Endothelial cell (in vitro differentiated cells): ENCODE measurements around the gene COTL1. TPM values are rescaled to one million over a fixed set of nuclear protein-coding genes. Genes with fewer than 3 reads are reported as not detected.

ENCODE experiments used
- DNase-seq: peaks from one replicate; pipeline ENCODE4 v3.0.0; 2021; ENCODE audit warnings: low spot score
- H3K27ac Mint-ChIP-seq: one replicate; pipeline ENCODE4 v1.8.0; 2021; ENCODE audit warnings: mixed read lengths, inconsistent platforms; ENCODE audit not compliant: unreplicated experiment
- H3K27me3 Mint-ChIP-seq: one replicate; pipeline ENCODE4 v1.8.0; 2021; ENCODE audit warnings: mild to moderate bottlenecking, moderate library complexity, mixed read lengths, inconsistent platforms; ENCODE audit not compliant: unreplicated experiment
- H3K36me3 Mint-ChIP-seq: one replicate; pipeline ENCODE4 v1.8.0; 2021; ENCODE audit warnings: mild to moderate bottlenecking, low read depth, mixed read lengths, inconsistent platforms; ENCODE audit not compliant: unreplicated experiment
- H3K4me1 Mint-ChIP-seq: one replicate; pipeline ENCODE4 v1.8.0; 2021; ENCODE audit warnings: mild to moderate bottlenecking, mixed read lengths, inconsistent platforms; ENCODE audit not compliant: unreplicated experiment
- H3K4me3 Mint-ChIP-seq: one replicate; pipeline ENCODE4 v1.8.0; 2021; ENCODE audit warnings: mild to moderate bottlenecking, mixed read lengths, inconsistent platforms; ENCODE audit not compliant: unreplicated experiment
- H3K9me3 Mint-ChIP-seq: one replicate; pipeline ENCODE4 v1.8.0; 2021; ENCODE audit warnings: mixed read lengths, inconsistent platforms; ENCODE audit not compliant: unreplicated experiment
- CTCF ChIP-seq: fragments of 200-600 bp; sonication (generic); IDR thresholded peaks from one replicate; pipeline ENCODE4 v1.5.0; 2021; ENCODE audit warnings: antibody characterized with exemption; ENCODE audit not compliant: unreplicated experiment
- total RNA-seq: library from RNA; stranded (reverse); fragmentation: NEBNext Ultra II Directional; extraction: Animal tissue kit (Norgen Biotek cat#: 25700); gene quantifications from one replicate; pipeline ENCODE4 v1.2.1, GENCODE V29; 2021; ENCODE audit not compliant: unreplicated experiment

COTL1 gene
- total RNA-seq, 1 donor from 2014 or later: 87.3 TPM

GRCh38 chr16:84545114-84545737 is 72.7 kb downstream of the COTL1 start:
- Mint-ChIP-seq H3K27ac (no peak overlapping the region), H3K36me3 (no peaks in the 10 kb centered on the region), H3K4me1 (peaks cover 20% of the 10 kb centered on the region), H3K9me3 (no peaks in the 10 kb centered on the region), H3K27me3 (peaks cover 6% of the 10 kb centered on the region), H3K4me3 (no peak overlapping the region)
- TF ChIP-seq CTCF: no peak
- no peak for DNase-seq

- H3K27me3 Mint-ChIP-seq: peaks cover 6% of the 10 kb centered on the region
- H3K4me3 Mint-ChIP-seq: no peak overlapping the region
- DNase-seq: no peak
- TF ChIP-seq CTCF: no peak
- H3K36me3 Mint-ChIP-seq: no peaks in the 10 kb centered on the region
- no peaks in the 10 kb centered on the region for H3K9me3 Mint-ChIP-seq
- H3K4me1 Mint-ChIP-seq: peaks cover 11% of the 10 kb centered on the region
- H3K27ac Mint-ChIP-seq: no peak overlapping the region
Measured at GRCh38 chr16:84544031-84544773, 73.7 kb downstream of the COTL1 start.

GRCh38 chr16:84543253-84543652 is 74.6 kb downstream of the COTL1 start:
- H3K4me1 Mint-ChIP-seq: peaks cover 8% of the 10 kb centered on the region

GRCh38 chr16:84541999-84542817 is 75.7 kb downstream of the COTL1 start:
- DNase-seq: no peak
- no peaks in the 10 kb centered on the region for H3K9me3 Mint-ChIP-seq
- H3K36me3 Mint-ChIP-seq: no peaks in the 10 kb centered on the region
- no peak overlapping the region for H3K4me3 Mint-ChIP-seq
- TF ChIP-seq CTCF: no peak
- H3K27me3 Mint-ChIP-seq: peaks cover 6% of the 10 kb centered on the region
- peaks cover 16% of the 10 kb centered on the region for H3K4me1 Mint-ChIP-seq
- no peak overlapping the region for H3K27ac Mint-ChIP-seq

More at GRCh38 chr16:84543253-84543652, 74.6 kb downstream of the COTL1 start:
- Mint-ChIP-seq H3K27me3 (peaks cover 6% of the 10 kb centered on the region), H3K4me3 (no peak overlapping the region), H3K27ac (no peak overlapping the region), H3K9me3 (no peaks in the 10 kb centered on the region), H3K36me3 (no peaks in the 10 kb centered on the region)
- TF ChIP-seq CTCF: no peak
- DNase-seq: no peak
